GM21737 (cell line): Measurements from ENCODE around the gene P2RY14.

Experiments used
- ATAC-seq: cut with Tn5 transposase; IDR thresholded peaks from one replicate; pipeline ENCODE4 v1.9.1; 2021; ENCODE audit warnings: mild to moderate bottlenecking, moderate library complexity; ENCODE audit not compliant: unreplicated experiment

P2RY14 gene

DNA sequence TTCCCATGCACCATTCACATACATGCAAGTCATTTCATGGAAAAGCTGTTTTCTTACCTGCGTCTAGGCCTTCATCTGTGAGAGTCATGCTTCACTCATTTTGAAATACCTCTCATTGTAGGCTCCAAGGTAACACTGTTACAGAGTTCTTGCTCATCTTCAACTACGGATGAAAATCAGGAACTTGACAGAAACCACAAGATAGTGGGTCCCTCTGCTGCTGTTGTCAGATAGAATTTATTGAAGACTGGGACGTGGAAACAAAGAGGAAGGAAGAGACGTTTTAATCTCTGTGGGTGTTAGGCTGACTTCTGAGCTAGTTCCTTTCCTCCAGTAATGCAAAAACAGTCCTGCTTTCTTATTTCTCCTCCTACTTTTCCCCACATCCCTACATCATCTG, at the start of gene P2RY14:
TSS of gene P2RY14 (minus strand) at position 313 of the 400 bp plus-strand sequence. CDS start 64,226 bp downstream, outside the sequence.
- ATAC-seq, result no peak

DNA sequence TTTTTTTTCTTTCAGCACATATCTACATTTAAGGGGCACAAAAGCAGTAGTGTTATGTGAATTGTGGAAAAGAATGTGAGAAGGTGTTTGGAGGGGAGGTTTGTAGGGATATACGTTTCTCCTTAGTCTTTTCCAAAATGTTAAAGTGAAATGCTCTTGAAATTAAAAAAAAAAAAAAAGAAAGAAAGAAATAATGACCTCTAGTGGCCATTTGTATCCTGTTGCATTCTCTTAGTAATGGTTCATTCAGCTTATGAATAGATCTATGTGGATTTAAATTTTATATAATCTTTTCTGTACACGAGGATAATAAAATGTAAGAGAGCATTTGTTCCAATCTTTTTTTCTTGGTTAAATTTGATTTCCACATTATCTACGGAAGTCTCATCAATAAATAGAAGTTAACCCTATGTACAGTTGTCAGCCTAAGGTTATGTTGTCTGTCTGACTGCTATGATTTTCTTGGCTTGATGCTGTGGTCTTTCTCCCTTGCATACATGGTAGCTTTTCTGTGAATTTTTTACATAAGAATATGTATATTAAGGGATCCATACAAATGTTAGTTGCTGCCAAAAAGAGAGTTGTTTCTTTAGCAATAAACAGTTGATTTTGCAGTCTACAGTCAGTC, 49.3 kb upstream of the P2RY14 start:
- no peak for ATAC-seq

- ATAC-seq, result no peak
Observed at GRCh38 chr3:151322511-151322910, 44.2 kb upstream of the P2RY14 start.

- no peak for ATAC-seq
Observed at GRCh38 chr3:151321526-151321925, 43.2 kb upstream of the P2RY14 start.

DNA sequence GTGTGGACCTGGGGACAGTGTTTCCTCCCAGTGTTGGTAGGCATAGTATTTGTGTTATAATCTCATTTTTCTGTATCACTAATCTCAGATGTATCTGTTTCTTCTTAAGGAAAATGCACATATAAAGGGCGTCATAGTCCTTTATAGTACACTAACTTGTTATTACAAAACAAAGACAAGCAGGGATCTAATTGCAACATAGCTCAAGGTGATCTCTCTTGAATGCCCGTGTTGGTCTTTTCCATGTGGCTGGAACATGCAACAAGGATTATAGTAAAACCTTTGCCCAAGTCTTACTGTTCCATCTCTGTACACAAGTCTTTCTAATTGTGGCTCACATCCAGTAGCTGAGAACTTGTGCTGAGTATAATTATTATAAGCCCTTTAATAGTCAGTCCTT, 41.8 kb upstream of the P2RY14 start:
- no peak for ATAC-seq

DNA sequence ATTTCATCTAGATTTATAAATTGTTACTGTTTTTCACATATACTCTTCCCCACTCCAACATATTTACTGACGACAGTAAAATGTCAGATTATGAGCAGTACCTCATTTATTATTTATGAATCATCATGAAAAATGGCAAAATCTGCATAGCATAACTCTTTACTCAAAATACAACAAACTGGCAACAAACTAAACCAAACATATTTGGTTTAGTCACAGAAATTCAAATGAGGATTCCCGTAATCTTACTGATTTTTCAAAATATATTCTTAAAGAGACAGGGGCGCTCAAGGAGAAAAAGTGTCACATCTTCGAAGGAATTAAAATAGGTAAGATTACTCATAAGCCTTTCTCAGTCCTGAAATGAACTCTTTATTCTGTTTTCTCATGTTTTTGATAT, 41.3 kb upstream of the P2RY14 start:
- no peak for ATAC-seq

DNA sequence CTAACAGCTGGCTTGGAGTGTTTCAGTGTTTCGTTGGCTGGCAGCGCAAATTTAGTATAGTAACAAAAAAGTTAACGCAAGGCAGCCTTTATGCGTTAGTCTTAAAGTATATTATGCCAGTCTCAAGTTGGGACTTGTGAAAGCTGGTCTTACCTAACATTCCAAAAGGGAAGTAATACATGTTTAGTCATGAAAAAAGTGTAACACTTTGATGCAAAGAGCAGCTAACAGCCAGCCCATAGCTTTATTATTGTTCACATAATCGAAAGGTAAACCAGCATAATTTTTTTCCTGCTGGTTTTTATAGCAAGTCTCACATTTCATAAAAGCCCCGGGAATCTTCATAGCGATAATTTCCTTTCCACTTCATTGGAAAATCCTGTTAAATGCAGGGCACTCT, 40.6 kb upstream of the P2RY14 start:
- ATAC-seq, result no peak

GRCh38 chr3:151318313-151318712, 40.0 kb upstream of the P2RY14 start:
- no peak for ATAC-seq

DNA sequence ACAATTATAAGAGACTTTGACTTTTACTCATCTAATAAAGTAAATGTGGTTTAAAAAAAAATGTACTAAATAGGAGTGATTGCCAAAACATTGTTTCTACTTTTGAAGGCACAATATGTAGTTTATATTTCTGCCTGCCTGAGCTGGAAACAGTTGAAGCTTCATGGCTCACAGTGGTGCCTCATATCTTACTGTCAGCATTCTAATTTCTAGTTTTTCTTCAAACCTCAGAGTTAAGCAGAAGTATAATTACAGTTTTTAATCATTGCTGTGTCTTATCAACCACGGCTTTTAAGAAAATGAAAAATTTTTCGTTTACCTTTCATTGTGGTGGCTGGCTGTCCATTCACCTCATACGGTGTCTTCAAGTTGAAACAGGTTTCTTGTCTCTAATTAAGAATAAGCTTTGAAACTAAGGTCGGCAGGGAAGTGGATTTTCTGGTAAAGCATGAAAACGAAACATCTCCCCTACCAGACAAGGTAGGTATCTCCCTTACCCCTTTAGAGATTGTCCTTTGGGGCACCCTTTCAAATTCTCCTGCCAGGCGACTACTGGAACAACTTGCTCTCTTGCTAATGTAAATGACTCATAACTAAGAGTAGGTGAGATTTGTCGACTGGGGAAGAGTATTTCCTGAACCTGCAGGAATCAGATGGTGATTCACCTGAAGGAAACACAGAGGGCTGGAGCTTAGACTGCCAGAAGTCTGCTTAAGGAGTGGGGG, 38.1 kb upstream of the P2RY14 start, which contains the start of gene GPR87:
TSS of gene GPR87 (minus strand) at position 554 of the 725 bp plus-strand sequence. CDS start 16,720 bp downstream, outside the sequence.
- ATAC-seq, result no peak

DNA sequence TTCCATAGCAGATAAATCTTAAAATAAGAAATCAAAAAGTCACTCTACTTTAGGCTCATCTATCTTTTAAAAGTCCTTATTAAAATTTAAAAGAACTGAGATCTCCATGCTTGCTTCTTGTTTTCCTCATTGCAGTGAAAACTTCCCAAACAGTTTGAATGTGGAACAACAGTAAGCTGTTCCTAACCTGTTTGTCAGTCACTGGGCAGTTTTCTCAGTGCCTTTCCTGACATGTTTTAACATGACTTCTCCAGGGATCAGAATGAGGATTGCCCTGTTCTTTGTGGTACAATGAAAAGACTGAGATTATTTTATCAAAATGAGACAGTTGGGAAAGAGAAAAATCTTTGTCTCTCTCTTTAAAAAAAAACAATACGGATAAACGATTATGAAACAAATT, 37.5 kb upstream of the P2RY14 start:
- no peak for ATAC-seq

DNA sequence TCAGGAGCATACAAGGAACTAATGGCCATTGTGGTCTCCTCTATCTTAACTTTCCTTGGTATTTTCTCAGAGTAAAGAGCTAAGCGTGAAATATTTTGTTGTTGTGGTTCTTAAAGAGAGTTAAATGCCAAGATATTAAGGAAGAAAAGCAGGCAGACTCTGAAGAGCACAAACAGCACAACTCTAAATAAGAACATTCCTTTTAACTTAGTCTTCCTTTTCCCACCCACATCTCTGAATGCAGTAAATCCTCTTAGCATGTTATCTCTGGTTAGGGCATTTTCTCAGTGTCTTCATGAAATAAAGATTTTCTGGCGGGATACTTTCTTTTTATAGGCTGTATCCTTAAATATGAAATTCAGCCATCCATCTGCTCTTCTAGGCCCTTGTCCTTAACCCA, 36.8 kb upstream of the P2RY14 start:
- no peak for ATAC-seq

DNA sequence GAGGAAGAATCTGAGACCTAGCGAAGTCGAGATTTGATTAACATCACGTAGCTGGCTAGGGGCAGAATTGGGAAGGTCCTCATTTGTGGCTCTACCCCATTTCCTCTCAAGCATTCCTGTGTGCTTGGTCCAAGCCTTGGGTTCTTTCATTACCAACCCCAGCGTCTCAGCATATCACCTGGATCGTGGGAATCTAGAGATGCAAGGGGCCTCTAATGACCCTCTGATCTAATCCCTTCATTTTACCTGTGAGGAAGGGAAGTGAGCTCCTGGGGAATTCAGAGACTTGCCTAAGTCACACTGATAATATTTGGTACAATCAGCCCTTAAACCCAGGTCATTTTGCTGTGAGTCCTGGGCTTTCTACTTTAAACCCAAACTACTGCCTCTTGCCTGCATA, 36.3 kb upstream of the P2RY14 start:
- no peak for ATAC-seq

GRCh38 chr3:151314137-151314536, 35.8 kb upstream of the P2RY14 start:
- no peak for ATAC-seq

DNA sequence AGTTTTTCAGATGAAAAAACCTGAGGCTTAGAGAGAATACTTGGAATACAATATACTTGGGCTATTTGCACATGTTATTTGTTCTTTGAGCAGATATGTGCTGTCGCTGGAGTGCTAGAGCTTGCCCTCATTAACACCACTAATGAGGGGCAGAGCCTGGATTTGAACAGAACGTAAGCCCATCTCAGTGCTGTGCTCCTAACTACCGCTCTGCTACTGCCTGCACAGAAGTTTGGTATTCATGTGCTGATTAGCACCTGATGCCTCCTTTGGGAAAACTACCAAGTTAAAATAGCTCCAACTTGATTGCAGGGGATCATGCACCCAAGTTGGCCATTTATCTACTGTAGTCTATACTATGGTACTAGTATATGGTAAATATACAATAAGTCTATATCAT, 34.6 kb upstream of the P2RY14 start:
- no peak for ATAC-seq

DNA sequence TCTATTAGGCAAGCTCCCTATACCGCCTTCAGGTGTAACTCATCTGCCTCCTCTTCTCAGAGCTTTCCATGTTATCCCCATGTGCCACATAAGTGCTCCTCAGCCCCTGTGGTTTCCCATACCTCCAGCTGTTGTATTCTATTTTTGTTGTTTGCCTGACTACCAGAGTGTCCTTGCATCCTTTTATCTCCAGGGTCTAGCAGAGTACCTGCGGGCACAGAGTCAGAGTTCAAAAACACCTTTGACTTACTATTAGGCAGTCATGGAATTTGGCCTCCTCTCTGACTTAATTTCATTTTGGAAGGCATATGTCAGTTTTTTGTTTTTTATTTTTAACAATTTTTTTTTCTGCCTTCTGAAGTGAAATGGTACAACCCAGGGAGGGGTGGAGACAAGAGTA, 31.2 kb upstream of the P2RY14 start:
- ATAC-seq, result no peak

DNA sequence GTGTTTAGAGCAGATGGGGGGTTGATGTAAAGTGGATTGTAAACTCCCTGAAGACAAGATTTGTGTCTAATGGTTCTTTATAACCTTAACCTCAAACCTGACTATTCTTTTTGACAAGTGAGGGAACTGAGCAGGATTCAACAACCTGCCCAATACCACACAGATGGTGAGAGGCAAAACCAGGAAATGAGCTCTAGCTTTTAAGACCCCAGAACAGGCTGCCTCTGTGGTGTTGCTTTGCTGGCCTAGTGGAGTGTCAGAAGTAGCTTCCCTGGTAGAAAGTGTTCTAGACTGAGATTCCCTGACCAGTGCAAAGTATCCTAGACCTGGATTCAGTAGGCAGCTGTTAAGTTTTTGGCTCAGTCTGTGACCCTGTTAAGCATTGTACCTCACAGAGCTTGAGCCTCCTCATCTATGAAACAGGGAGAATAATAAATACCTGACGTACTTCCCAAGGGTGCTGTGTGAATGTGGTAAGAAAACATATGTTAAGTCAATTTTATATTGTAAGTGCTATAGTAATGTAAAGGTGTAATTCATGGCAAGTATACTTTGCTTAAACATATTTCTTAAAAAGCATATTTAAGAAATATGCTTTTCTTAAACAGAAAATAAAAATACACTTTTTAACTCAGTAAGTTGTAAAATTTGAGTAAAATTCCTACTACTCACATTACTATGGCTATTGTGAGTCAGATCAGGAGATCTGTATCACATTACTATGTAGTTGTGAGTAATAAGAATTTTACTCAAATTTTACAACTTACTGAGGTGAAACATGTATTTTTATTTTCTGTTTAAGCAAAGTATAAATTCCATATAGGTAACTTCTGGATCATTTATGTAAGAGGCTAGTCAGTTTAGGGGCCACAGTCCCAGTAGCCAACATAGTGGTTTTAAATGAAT, 29.5 kb upstream of the P2RY14 start:
- no peak for ATAC-seq

GRCh38 chr3:151307131-151307530, 28.8 kb upstream of the P2RY14 start:
- ATAC-seq, result no peak

DNA sequence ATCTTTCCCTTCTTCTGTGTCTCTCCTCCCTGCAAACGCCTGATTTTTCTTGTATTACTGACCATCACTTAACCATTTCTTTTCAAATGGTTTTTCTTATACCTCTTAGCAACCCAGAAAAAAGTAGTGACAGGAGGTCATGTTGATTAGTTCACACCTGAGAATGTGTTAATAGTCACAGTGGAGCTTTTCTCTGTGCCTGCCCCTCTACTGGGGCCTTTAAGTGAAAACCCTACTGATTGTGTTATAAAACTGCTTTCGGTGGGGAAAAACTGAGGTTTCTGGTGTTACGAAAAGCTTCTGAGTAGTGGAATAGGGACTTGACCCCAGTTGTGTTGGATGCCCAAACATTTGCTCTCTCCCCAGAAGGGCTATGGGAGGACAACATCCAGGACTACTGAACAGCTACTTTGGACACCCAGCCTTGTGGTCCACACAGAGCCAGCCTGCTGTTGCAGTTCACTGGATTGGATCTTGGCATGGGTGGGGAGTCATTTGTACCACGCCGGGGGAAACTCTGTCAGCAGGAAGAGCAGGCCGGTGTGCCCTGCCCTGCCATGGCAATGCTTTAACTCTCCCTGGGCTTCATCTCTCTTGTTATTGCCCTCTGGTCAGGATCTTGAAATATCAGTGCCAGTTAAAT, 27.9 kb upstream of the P2RY14 start:
- ATAC-seq, result no peak

GRCh38 chr3:151305775-151306151, 27.4 kb upstream of the P2RY14 start:
- ATAC-seq, result no peak

DNA sequence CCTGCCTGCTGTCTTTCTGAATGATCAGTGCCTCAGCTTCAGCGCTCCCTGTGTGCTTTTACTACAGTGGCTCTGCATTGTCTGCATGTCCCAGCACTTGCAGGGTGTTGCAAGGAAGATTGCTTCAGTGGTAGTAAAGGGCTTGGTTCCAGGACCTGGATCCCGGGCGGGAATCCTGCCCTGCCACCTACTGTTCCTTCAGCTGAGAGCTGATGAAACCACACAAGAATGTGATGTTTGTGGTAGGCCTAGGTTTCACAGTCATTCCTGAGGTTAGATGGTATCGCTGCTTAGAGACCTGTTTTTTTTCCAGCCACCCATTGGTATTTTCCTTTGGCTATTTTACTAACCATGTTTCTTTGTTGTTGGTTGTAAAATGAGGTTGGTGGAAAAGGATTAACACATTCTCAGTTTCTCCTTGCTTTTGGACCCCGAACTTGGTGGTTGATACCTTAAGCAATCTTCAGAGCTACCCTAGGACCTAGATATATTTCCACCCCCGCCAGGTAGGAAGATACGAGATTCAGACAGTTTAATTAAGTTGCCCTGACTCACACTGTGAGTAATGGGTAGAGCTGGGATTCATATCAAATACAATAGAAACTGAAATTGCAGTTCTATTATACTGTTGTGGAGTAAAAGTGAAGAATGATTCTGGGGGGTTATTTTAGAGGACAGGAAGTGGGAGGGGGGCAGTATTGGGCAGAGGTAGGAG, 26.9 kb upstream of the P2RY14 start:
- ATAC-seq, result no peak
